Measurements from ENCODE around the gene CTLA4.

- no peak for TF ChIP-seq CTCF (conservative IDR thresholded peaks at IDR 0.05; ENCODE audit: low read depth, low read length)
- TF ChIP-seq EZH2 (IDR thresholded peaks at IDR 0.05; ENCODE audit: low read length, unreplicated experiment) = no peak
These were observed 25.8 kb downstream of the CTLA4 start for GRCh38 chr2:203893401-203893800.
